Measurements from ENCODE around the gene ZCCHC2. TPM values are rescaled to one million over a fixed set of nuclear protein-coding genes. Genes with fewer than 3 reads are reported as not detected.

The ZCCHC2 gene
- total RNA-seq, 2 experiments from 2014 or later, result 22.1 to 23.3 TPM

- peaks cover 11% of the 10 kb centered on the region for H3K36me3 Mint-ChIP-seq (ENCODE audit: low read depth)
- CTCF ChIA-PET, result interaction anchor here (0.6 to 2.2 kb wide), 5 partner anchors 10 to 681 kb away, joined by 3 to 8 read pairs (median 5); no protein-coding TSS in a partner anchor
- intact Hi-C loops (cut with micrococcal nuclease), result loop anchor here (1.0 to 10.0 kb wide), 13 partner anchors 28 to 896 kb away; partner anchors contain the start of genes PHLPP1, PIGN, RELCH and TNFRSF11A
- peak overlapping the region; percentile 98 for H3K27ac Mint-ChIP-seq
- no peaks in the 10 kb centered on the region for H3K27me3 Mint-ChIP-seq (ENCODE audit: low read depth)
- peak overlapping the region; percentile 92 for H3K4me3 Mint-ChIP-seq
- peaks cover 36% of the 10 kb centered on the region for H3K4me1 Mint-ChIP-seq (ENCODE audit: low read depth)
- H3K9me3 Mint-ChIP-seq, result no peaks in the 10 kb centered on the region
- peak; percentile 78 for DNase-seq
These were observed 3.5 kb downstream of the ZCCHC2 start for GRCh38 chr18:62526098-62527025.

GRCh38 chr18:62529597-62529996 lies 6.8 kb downstream of the ZCCHC2 start:
- CTCF ChIA-PET, result interaction anchor here (1.1 kb wide), 1 partner anchor 54 kb away, joined by 4 read pairs; no protein-coding TSS in a partner anchor
- Mint-ChIP-seq H3K4me1 (ENCODE audit: low read depth) (peaks cover 47% of the 10 kb centered on the region), H3K9me3 (no peaks in the 10 kb centered on the region)

GRCh38 chr18:62531078-62531477 lies 8.3 kb downstream of the ZCCHC2 start:
- Mint-ChIP-seq H3K36me3 (ENCODE audit: low read depth) (no peaks in the 10 kb centered on the region), H3K4me3 (no peak overlapping the region), H3K27me3 (ENCODE audit: low read depth) (no peaks in the 10 kb centered on the region), H3K27ac (no peak overlapping the region), H3K4me1 (ENCODE audit: low read depth) (peaks cover 55% of the 10 kb centered on the region), H3K9me3 (no peaks in the 10 kb centered on the region)
- CTCF ChIA-PET, result interaction anchor here (1.0 kb wide), 1 partner anchor 53 kb away, joined by 3 read pairs; no protein-coding TSS in a partner anchor
- DNase-seq, result no peak
- intact Hi-C loops (cut with micrococcal nuclease), result no loop called here

More at GRCh38 chr18:62529597-62529996, 6.8 kb downstream of the ZCCHC2 start:
- Mint-ChIP-seq H3K27ac (no peak overlapping the region), H3K27me3 (ENCODE audit: low read depth) (no peaks in the 10 kb centered on the region), H3K36me3 (ENCODE audit: low read depth) (peaks cover 11% of the 10 kb centered on the region), H3K4me3 (no peak overlapping the region)
- intact Hi-C loops (cut with micrococcal nuclease), result loop anchor here (5.0 to 10.0 kb wide), 4 partner anchors 247 to 773 kb away; no protein-coding TSS in a partner anchor
- no peak for DNase-seq

- CTCF ChIA-PET, result no interaction called here
These were observed 9.1 kb downstream of the ZCCHC2 start for GRCh38 chr18:62531931-62532330.

GRCh38 chr18:62536005-62536404 lies 13.2 kb downstream of the ZCCHC2 start:
- Mint-ChIP-seq H3K4me1 (ENCODE audit: low read depth) (peaks cover 37% of the 10 kb centered on the region), H3K4me3 (no peak overlapping the region), H3K9me3 (no peaks in the 10 kb centered on the region), H3K36me3 (ENCODE audit: low read depth) (peaks cover 2% of the 10 kb centered on the region), H3K27ac (no peak overlapping the region), H3K27me3 (ENCODE audit: low read depth) (no peaks in the 10 kb centered on the region)
- no peak for DNase-seq
- CTCF ChIA-PET, result interaction anchor here (1.3 to 2.1 kb wide), 2 partner anchors 9 to 48 kb away, joined by 3 to 5 read pairs; no protein-coding TSS in a partner anchor
- intact Hi-C loops (cut with micrococcal nuclease), result no loop called here

More at GRCh38 chr18:62531931-62532330, 9.1 kb downstream of the ZCCHC2 start:
- intact Hi-C loops (cut with micrococcal nuclease), result no loop called here
- DNase-seq, result no peak
- H3K36me3 Mint-ChIP-seq (ENCODE audit: low read depth), result no peaks in the 10 kb centered on the region
- H3K4me3 Mint-ChIP-seq, result no peak overlapping the region
- H3K27ac Mint-ChIP-seq, result no peak overlapping the region
- H3K4me1 Mint-ChIP-seq (ENCODE audit: low read depth), result peaks cover 58% of the 10 kb centered on the region
- no peaks in the 10 kb centered on the region for H3K9me3 Mint-ChIP-seq
- no peaks in the 10 kb centered on the region for H3K27me3 Mint-ChIP-seq (ENCODE audit: low read depth)

GRCh38 chr18:62537042-62537894 lies 14.4 kb downstream of the ZCCHC2 start:
- peaks cover 8% of the 10 kb centered on the region for H3K36me3 Mint-ChIP-seq (ENCODE audit: low read depth)

GRCh38 chr18:62537946-62538345 lies 15.1 kb downstream of the ZCCHC2 start:
- Mint-ChIP-seq H3K4me1 (ENCODE audit: low read depth) (peaks cover 23% of the 10 kb centered on the region), H3K9me3 (no peaks in the 10 kb centered on the region), H3K36me3 (ENCODE audit: low read depth) (peaks cover 10% of the 10 kb centered on the region), H3K4me3 (no peak overlapping the region), H3K27ac (no peak overlapping the region), H3K27me3 (ENCODE audit: low read depth) (no peaks in the 10 kb centered on the region)
- CTCF ChIA-PET, result interaction anchor here (0.6 kb wide), 1 partner anchor 313 kb away, joined by 3 read pairs; no protein-coding TSS in a partner anchor
- no peak for DNase-seq
- intact Hi-C loops (cut with micrococcal nuclease), result no loop called here

More at GRCh38 chr18:62537042-62537894, 14.4 kb downstream of the ZCCHC2 start:
- Mint-ChIP-seq H3K27me3 (ENCODE audit: low read depth) (no peaks in the 10 kb centered on the region), H3K27ac (no peak overlapping the region), H3K4me3 (no peak overlapping the region), H3K9me3 (no peaks in the 10 kb centered on the region), H3K4me1 (ENCODE audit: low read depth) (peaks cover 27% of the 10 kb centered on the region)
- intact Hi-C loops (cut with micrococcal nuclease), result no loop called here
- DNase-seq, result no peak
- CTCF ChIA-PET, result interaction anchor here (1.3 to 2.1 kb wide), 2 partner anchors 11 to 46 kb away, joined by 3 to 5 read pairs; no protein-coding TSS in a partner anchor

GRCh38 chr18:62538881-62539280 lies 16.1 kb downstream of the ZCCHC2 start:
- Mint-ChIP-seq H3K36me3 (ENCODE audit: low read depth) (peaks cover 19% of the 10 kb centered on the region), H3K4me1 (ENCODE audit: low read depth) (peaks cover 23% of the 10 kb centered on the region), H3K4me3 (no peak overlapping the region), H3K9me3 (no peaks in the 10 kb centered on the region), H3K27ac (no peak overlapping the region), H3K27me3 (ENCODE audit: low read depth) (no peaks in the 10 kb centered on the region)
- CTCF ChIA-PET, result interaction anchor here (0.7 kb wide), 1 partner anchor 47 kb away, joined by 3 read pairs; no protein-coding TSS in a partner anchor
- no peak for DNase-seq
- intact Hi-C loops (cut with micrococcal nuclease), result no loop called here

- no peak for DNase-seq
- H3K4me3 Mint-ChIP-seq, result no peak overlapping the region
- intact Hi-C loops (cut with micrococcal nuclease), result no loop called here
- peaks cover 17% of the 10 kb centered on the region for H3K4me1 Mint-ChIP-seq (ENCODE audit: low read depth)
- H3K27ac Mint-ChIP-seq, result no peak overlapping the region
- CTCF ChIA-PET, result interaction anchor here (0.7 to 0.9 kb wide), 2 partner anchors 46 to 114 kb away, joined by 3 read pairs; no protein-coding TSS in a partner anchor
- H3K36me3 Mint-ChIP-seq (ENCODE audit: low read depth), result peaks cover 22% of the 10 kb centered on the region
- H3K9me3 Mint-ChIP-seq, result no peaks in the 10 kb centered on the region
- H3K27me3 Mint-ChIP-seq (ENCODE audit: low read depth), result no peaks in the 10 kb centered on the region
These were observed 16.7 kb downstream of the ZCCHC2 start for GRCh38 chr18:62539284-62540165.

- H3K9me3 Mint-ChIP-seq, result no peaks in the 10 kb centered on the region
- intact Hi-C loops (cut with micrococcal nuclease), result no loop called here
- no peaks in the 10 kb centered on the region for H3K4me1 Mint-ChIP-seq (ENCODE audit: low read depth)
- no peak overlapping the region for H3K27ac Mint-ChIP-seq
- H3K4me3 Mint-ChIP-seq, result no peak overlapping the region
- DNase-seq, result no peak
- CTCF ChIA-PET, result interaction anchor here (0.6 kb wide), 1 partner anchor 13 kb away, joined by 3 read pairs; no protein-coding TSS in a partner anchor
- H3K27me3 Mint-ChIP-seq (ENCODE audit: low read depth), result no peaks in the 10 kb centered on the region
- H3K36me3 Mint-ChIP-seq (ENCODE audit: low read depth), result peaks cover 33% of the 10 kb centered on the region
These were observed 20.2 kb downstream of the ZCCHC2 start for GRCh38 chr18:62543021-62543420.

- intact Hi-C loops (cut with micrococcal nuclease), result no loop called here
- Mint-ChIP-seq H3K4me1 (ENCODE audit: low read depth) (no peaks in the 10 kb centered on the region), H3K27me3 (ENCODE audit: low read depth) (no peaks in the 10 kb centered on the region), H3K4me3 (no peak overlapping the region), H3K36me3 (ENCODE audit: low read depth) (peaks cover 34% of the 10 kb centered on the region), H3K27ac (no peak overlapping the region), H3K9me3 (no peaks in the 10 kb centered on the region)
- CTCF ChIA-PET, result no interaction called here
- DNase-seq, result no peak
These were observed 22.3 kb downstream of the ZCCHC2 start for GRCh38 chr18:62545098-62545497.
